ENCODE measurements around the gene HVCN1. TPM values are rescaled to one million over a fixed set of nuclear protein-coding genes. Genes with fewer than 3 reads are reported as not detected.
A peak's percentile ranks its signal among the peaks of the same experiment; 100 is the strongest.

HVCN1 gene
- polyA plus RNA-seq, 1 experiment = 6.9 TPM

GRCh38 chr12:110638796-110639195, 50.1 kb downstream of the HVCN1 start:
- Histone ChIP-seq H3K27me3 (ENCODE audit: control insufficient read depth, insufficient read depth, low read length) (no peaks in the 10 kb centered on the region), H3K9me3 (ENCODE audit: control insufficient read depth, insufficient read depth, low read length) (no peaks in the 10 kb centered on the region), H3K4me3 (ENCODE audit: low read depth, low read length) (no peak overlapping the region), H3K27ac (ENCODE audit: low read depth, low read length) (peak overlapping the region; percentile 84)
- CTCF ChIA-PET = interaction anchor here (1.1 to 2.7 kb wide), 3 partner anchors 18 to 249 kb away, joined by 3 to 7 read pairs (median 3); no protein-coding TSS in a partner anchor
- TF ChIP-seq CTCF (IDR thresholded peaks at IDR 0.05; ENCODE audit: low read depth, low read length) = no peak
- DNase-seq (ENCODE audit: low read depth, low spot score) = no peak
- POLR2A ChIA-PET = no interaction called here

- CTCF ChIA-PET = interaction anchor here (1.3 to 2.7 kb wide), 2 partner anchors 18 to 250 kb away, joined by 3 to 7 read pairs; no protein-coding TSS in a partner anchor
- DNase-seq (ENCODE audit: low read depth, low spot score) = no peak
- POLR2A ChIA-PET = no interaction called here
Observed at GRCh38 chr12:110637869-110638441, 51.0 kb downstream of the HVCN1 start.

GRCh38 chr12:110636516-110636915, 52.4 kb downstream of the HVCN1 start:
- no peaks in the 10 kb centered on the region for H3K27me3 ChIP-seq (ENCODE audit: control insufficient read depth, insufficient read depth, low read length)
- no peak overlapping the region for H3K4me3 ChIP-seq (ENCODE audit: low read depth, low read length)
- CTCF ChIA-PET = no interaction called here
- H3K9me3 ChIP-seq (ENCODE audit: control insufficient read depth, insufficient read depth, low read length) = no peaks in the 10 kb centered on the region
- no peak overlapping the region for H3K27ac ChIP-seq (ENCODE audit: low read depth, low read length)
- TF ChIP-seq CTCF (IDR thresholded peaks at IDR 0.05; ENCODE audit: low read depth, low read length) = no peak
- POLR2A ChIA-PET = interaction anchor here (1.1 kb wide), 1 partner anchor 16 kb away, joined by 8 read pairs; no protein-coding TSS in a partner anchor
- DNase-seq (ENCODE audit: low read depth, low spot score) = no peak

More at GRCh38 chr12:110637869-110638441, 51.0 kb downstream of the HVCN1 start:
- no peak for TF ChIP-seq CTCF (IDR thresholded peaks at IDR 0.05; ENCODE audit: low read depth, low read length)
- Histone ChIP-seq H3K9me3 (ENCODE audit: control insufficient read depth, insufficient read depth, low read length) (no peaks in the 10 kb centered on the region), H3K27ac (ENCODE audit: low read depth, low read length) (no peak overlapping the region), H3K4me3 (ENCODE audit: low read depth, low read length) (no peak overlapping the region), H3K27me3 (ENCODE audit: control insufficient read depth, insufficient read depth, low read length) (no peaks in the 10 kb centered on the region)

GRCh38 chr12:110635055-110635454, 53.9 kb downstream of the HVCN1 start:
- Histone ChIP-seq H3K27ac (ENCODE audit: low read depth, low read length) (no peak overlapping the region), H3K27me3 (ENCODE audit: control insufficient read depth, insufficient read depth, low read length) (no peaks in the 10 kb centered on the region), H3K4me3 (ENCODE audit: low read depth, low read length) (no peak overlapping the region), H3K9me3 (ENCODE audit: control insufficient read depth, insufficient read depth, low read length) (no peaks in the 10 kb centered on the region)
- TF ChIP-seq CTCF (IDR thresholded peaks at IDR 0.05; ENCODE audit: low read depth, low read length) = no peak
- CTCF ChIA-PET = no interaction called here
- POLR2A ChIA-PET = no interaction called here
- DNase-seq (ENCODE audit: low read depth, low spot score) = no peak

GRCh38 chr12:110627500-110628195, 61.3 kb downstream of the HVCN1 start:
- POLR2A ChIA-PET = no interaction called here
- no peak overlapping the region for H3K27ac ChIP-seq (ENCODE audit: low read depth, low read length)
- no peaks in the 10 kb centered on the region for H3K9me3 ChIP-seq (ENCODE audit: control insufficient read depth, insufficient read depth, low read length)
- no peak overlapping the region for H3K4me3 ChIP-seq (ENCODE audit: low read depth, low read length)
- no peaks in the 10 kb centered on the region for H3K27me3 ChIP-seq (ENCODE audit: control insufficient read depth, insufficient read depth, low read length)
- no peak for TF ChIP-seq CTCF (IDR thresholded peaks at IDR 0.05; ENCODE audit: low read depth, low read length)
- no peak for DNase-seq (ENCODE audit: low read depth, low spot score)
- CTCF ChIA-PET = interaction anchor here (0.6 to 1.6 kb wide), 3 partner anchors 76 to 647 kb away, joined by 3 to 4 read pairs (median 3); no protein-coding TSS in a partner anchor

Measured in AG04450 (cell line).